Activated CD4-positive, alpha-beta T cell treated with anti-CD3 and anti-CD28 coated beads, Interleukin-2, amount 50 U/mL, for 48 hours (primary cell): ENCODE data around the gene BMP2K.
"Not testable (repeated sequence)": the region's sequence is repeated elsewhere in the genome, so short reads cannot be mapped to it uniquely, and the experiment has no call there.

ENCODE experiments used
- DNase-seq, 2 experiments: peaks; one replicate each; pipeline ENCODE4 v3.0.0-alpha.2; 2020

Gene BMP2K

GRCh38 chr4:78765432-78766006, 10.6 kb upstream of the BMP2K start:
- DNase-seq: no peak

DNA sequence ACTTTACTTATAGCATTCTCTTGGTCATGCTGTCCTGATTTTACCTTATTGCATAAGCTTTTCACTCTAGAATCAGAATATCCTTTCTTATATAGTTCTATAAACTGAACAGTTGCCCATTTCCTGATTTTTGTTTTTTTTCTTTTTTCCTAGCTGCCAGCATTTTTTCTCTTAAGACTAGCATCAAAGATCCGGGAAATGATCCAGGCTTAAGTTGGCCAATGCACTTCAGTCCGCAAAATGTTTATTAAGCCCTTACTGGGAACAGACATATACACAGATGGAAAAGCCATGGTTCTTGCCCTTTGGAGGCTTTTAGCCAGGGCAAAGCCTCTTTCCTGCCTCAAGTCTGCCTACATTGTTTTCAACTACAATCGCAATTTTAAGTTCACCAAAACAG, 10.1 kb upstream of the BMP2K start:
- no peak for DNase-seq

- no peak for DNase-seq
These were observed 9.5 kb upstream of the BMP2K start for GRCh38 chr4:78766650-78767049.

GRCh38 chr4:78767350-78767749, 8.8 kb upstream of the BMP2K start:
- DNase-seq: no peak

DNA sequence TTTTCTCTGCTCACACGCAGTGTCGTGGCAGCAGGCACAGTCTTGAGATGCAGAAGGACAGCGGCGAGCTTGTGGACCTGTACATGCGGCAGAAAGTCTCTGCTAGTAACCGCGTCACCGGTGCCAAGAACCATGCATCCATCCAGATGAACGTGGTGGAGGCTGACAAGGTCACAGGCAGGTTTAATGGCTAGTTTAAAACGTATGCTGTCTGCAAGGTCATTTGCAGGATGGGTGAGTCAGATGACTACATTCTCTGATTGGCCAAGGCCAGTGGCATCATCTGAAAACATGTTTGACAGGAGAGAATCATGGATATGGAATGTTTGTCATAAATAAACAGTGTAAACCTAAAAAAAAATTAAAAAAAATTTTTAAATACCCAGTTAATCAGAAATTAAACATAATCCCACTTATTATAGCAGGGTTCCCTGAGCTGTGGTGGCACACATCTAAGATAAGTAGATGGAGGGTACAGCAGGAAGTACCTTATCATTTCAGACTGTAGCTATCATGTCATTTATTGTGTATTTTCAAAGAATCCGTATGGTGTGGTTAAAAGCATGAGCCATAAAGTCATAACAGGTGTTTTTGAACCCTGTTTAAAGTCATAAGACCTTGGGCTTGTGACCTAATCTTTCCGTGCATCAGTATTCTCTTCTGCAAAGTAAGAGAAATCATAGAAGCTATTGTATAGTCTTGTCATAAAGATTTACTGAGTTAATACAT, 7.5 kb upstream of the BMP2K start:
- no peak for DNase-seq

GRCh38 chr4:78770091-78770642, 6.0 kb upstream of the BMP2K start:
- no peak for DNase-seq

DNA sequence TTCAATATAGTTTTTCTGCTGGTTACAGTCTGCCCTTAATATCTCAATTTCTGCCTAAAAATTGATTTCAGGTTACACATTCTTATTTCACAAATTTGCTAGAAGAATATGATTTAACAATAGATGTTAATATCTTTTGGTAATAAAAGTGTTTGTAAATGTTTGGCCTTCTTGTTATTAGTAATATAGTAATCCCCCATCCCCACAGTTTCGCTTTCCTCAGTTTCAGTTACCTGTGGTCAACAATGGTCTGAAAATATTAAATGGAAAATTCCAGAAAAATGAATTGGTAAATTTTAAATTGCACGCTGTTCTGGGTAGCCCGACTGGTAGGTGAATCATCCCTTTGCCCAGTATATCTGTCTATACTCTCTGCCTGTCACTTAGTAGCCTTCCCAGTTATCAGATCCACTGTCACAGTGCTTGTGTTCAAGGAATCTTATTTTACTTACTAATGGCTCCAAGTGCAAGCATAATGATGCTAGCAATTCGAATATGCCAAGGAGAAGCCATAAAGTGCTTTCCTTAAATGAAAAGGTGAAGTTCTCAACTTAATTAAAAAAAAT, 3.5 kb upstream of the BMP2K start:
- no peak for DNase-seq

- no peak for DNase-seq
These were observed 1.7 kb upstream of the BMP2K start for GRCh38 chr4:78774417-78774816.

DNA sequence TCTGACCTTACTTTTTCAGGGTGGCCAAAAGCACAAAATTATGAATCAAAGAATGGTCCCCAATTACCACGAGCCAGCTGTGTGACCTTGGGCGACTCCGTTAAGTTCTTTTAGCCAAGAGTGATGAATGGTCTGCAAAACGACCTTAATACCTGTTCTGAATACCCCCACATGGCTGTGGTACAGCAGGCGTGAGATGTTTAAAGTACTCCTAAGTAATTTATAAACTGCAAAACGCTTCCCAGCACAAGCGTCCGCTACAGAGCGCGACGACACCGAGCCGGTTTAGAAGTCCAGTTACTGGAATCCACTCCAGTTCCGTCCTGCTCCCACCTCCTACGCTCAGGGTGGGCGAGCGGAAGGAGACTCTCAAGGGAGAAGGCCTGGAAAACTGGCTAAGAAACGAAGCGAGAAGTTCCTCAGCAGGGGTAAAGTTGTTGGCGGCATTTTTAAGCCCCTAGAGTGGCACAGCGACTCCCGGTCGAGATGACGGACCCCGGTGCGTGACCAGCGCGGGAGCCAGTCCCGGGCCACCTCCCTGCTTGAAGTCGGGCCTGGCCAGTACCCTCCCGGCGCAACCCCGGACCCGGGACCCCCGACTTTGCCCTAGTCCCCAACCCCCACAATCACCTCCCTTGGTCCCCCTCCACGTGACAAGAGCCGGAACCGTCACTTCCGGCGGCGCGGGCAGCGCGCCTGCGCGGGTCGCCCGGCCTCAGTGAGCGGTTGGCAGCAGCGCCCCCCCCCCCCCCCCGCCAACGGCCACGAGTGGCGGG, 659 bp upstream of the BMP2K start:
- DNase-seq: peak; percentile 80 to 84

DNA sequence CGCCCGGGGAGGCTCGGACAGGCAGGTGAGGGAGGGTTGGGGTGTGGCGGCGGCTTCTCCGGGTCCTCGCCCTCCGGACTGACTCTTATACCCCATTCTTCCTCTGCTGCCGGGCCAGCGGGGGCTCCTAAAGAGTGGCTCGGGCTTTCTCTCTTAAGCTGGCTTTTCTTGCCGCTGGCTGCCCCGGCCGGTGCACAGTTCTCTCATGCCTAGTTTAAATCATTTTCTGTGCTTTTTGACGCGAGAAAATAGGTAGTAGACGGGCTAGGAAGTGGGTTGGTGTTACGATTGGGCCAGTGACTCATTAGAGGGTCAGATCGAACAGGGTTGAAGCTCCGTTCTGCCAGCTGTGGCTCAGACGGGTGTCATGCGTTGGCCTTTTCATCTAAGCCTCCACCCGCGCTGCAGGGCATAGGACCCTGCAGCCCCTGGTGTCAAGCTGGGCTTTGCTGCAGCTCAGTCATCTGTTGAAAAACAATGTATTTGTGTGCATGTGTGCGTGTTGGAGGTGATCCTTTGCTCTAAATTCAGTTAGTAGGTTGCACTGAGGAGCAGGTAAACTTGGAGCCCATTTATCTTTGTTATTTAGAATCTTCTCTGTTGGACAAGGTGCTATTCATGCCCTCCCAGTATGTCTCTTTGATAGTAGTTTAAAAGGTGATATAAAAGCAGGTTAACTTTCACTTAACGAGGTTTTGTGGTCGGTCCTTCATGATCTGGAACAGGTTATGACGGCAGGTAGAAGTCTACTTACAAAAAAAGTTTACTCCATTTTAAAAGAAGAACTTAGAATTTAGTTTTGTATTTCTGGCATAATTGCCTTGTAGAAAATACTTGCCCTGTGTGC, 802 bp downstream of the BMP2K start:
- peak; percentile 48 to 57 for DNase-seq

DNA sequence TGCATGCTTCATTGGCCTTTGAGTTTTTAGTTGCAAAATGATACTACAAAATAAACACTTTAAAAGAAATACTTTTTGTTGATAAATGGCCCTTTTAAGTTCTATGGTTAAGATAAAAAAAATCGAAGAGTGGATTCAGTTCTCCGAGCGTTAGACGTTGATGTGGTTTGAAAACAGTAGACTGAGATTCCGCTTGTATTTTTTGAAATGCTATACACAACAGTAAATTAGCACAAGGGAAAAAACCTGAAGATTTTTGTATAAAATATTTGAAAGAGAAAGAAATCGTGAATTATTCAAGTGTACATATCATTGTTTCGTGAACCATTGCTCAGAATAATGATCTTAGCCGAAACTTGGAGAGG, 1.4 kb downstream of the BMP2K start:
- DNase-seq: no peak

DNA sequence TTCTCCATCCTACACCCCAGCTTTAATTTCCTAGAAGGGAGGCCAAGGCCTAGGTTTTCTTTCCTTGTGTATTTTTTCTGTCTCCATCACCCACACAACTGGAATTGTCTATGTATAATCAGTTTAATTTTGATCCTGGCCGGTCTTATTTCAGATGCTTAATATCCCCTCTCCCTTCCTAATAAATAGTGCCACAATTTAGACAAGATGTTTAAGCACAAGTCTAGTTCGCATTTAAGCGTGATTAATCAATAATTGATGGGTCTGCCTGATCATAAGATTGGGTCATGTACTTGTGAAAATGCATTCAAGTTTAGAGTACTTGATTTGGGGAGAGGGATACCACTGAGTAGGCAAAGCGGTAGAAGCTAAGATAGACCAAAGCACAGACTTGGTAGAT, 2.4 kb downstream of the BMP2K start:
- no peak for DNase-seq

DNA sequence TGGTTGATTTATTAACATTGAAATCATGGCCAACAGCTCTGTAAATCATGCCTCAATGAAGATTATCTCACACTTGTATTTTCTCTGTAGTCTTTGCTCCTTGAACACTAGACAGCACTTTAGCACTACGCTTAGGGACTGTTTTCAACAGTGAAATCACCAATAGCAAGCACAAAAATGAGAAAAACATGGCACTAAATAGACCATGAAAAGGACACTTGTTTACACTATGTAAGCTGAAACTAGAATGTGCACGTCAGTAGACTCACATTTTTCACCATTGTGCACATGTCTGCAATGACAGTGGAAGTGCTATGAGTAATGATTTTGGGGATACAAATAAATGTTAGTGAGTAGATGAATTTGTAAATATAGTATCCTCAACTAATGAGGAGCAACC, 3.1 kb downstream of the BMP2K start:
- no peak for DNase-seq

DNA sequence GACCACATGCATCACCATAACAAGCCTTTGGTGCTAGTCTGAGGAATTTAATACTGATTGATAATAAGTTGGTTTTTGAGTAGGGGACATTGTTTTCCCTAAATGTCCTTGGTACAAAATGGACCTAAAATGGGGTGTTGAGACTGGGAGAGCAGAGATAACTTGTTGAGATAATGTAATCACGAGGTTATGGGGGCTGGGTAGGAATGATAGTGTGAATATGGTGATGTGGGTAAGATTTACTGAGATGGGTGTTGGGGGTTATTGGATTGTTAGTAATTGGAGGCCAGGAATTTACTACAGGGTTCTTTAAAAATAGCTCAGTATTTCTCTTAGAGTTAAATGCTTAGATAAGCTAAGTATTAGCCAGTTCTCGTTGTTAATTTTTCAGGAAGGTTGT, 3.9 kb downstream of the BMP2K start:
- no peak for DNase-seq

GRCh38 chr4:78781139-78781538, 5.0 kb downstream of the BMP2K start:
- no peak for DNase-seq

- DNase-seq: no peak
These were observed 5.8 kb downstream of the BMP2K start for GRCh38 chr4:78781924-78782323.

- no peak for DNase-seq
These were observed 8.2 kb downstream of the BMP2K start for GRCh38 chr4:78784236-78784865.

GRCh38 chr4:78787392-78788006, 11.3 kb downstream of the BMP2K start:
- no peak for DNase-seq

GRCh38 chr4:78788007-78788889, 12.1 kb downstream of the BMP2K start:
- no peak for DNase-seq

- DNase-seq: not testable (repeated sequence)
These were observed 19.7 kb downstream of the BMP2K start for GRCh38 chr4:78795594-78796416.
